ENCODE data around the gene TRPV3.

GRCh38 chr17:3505008-3505407 lies 52.6 kb downstream of the TRPV3 start:
- TF ChIP-seq CTCF (conservative IDR thresholded peaks at IDR 0.05; ENCODE audit: low read depth, low read length) (no peak), EZH2 (IDR thresholded peaks at IDR 0.05; ENCODE audit: borderline replicate concordance, low read depth, low read length, poor library complexity, severe bottlenecking) (no peak)
